ENCODE measurements around the gene AK5. TPM values are rescaled to one million over a fixed set of nuclear protein-coding genes. Genes with fewer than 3 reads are reported as not detected.

AK5 gene
- total RNA-seq, 2 experiments from 2014 or later = 7.0 to 9.1 TPM

DNA sequence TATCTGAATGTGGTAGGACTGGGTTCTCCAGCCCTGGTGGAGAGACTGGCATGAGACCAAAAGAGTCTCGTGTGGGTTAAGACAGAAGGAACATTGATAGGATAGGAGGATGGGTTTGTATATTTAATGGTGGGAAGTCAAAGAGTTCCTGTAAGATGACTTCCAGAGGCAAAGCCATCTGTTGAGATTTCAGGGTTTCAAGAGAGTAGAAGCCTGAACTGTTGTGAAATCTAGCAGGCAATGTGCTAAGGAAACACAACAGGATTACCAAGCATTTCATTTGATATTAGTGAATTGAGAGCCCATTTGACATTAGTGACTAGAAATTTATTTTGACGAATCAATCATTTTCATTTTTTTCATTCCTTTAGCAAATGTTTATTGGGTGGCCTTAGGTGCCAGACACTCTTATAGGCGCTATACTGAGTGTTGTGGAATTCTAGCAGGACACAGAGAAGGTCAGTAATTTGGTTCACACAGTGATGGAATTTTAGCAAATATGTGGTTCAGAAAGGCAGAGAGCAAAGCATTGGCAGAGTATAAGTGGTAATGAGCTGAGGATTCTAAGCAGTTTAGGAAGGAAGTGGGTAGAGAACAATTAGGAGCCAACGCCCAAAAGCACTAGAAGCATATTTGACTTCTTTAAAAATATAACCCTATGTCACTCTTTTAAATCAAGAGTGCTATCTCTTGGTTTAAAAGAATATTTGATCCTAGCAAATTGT is 149.3 kb downstream of the AK5 start:
- intact Hi-C loops (cut with micrococcal nuclease) = loop anchor here (1.0 to 10.0 kb wide), 9 partner anchors 7 to 1706 kb away; partner anchors contain the start of genes ACADM, AK5, DNAJB4 and IFI44L
- Mint-ChIP-seq H3K27ac (no peak overlapping the region), H3K4me1 (ENCODE audit: low read depth) (peaks cover 28% of the 10 kb centered on the region), H3K4me3 (no peak overlapping the region), H3K36me3 (ENCODE audit: low read depth) (peaks cover 7% of the 10 kb centered on the region), H3K27me3 (ENCODE audit: low read depth) (no peaks in the 10 kb centered on the region), H3K9me3 (peaks cover 10% of the 10 kb centered on the region)
- CTCF ChIA-PET = no interaction called here
- DNase-seq = no peak

DNA sequence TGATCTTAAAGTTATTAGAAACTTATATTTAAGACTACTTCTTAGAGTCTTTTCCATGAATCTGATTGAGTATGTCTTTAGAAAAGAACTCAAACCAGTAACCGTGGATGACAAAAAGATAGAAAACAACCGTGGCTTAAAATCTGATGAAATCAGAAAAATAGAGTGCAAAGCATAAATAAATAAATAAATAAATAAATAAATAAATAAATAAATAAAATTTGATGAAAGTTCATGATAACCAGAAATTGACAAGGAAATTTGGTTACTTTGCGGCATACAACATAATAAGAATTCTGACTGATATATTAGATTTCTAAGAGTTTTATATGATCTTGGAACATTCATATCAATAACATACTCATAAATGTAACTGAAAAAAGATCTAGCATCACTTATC is 152.1 kb downstream of the AK5 start:
- Mint-ChIP-seq H3K4me1 (ENCODE audit: low read depth) (peaks cover 36% of the 10 kb centered on the region), H3K27ac (no peak overlapping the region), H3K9me3 (peaks cover 3% of the 10 kb centered on the region), H3K4me3 (no peak overlapping the region), H3K36me3 (ENCODE audit: low read depth) (peaks cover under 1% of the 10 kb centered on the region), H3K27me3 (ENCODE audit: low read depth) (no peaks in the 10 kb centered on the region)
- intact Hi-C loops (cut with micrococcal nuclease) = loop anchor here (2.0 to 10.0 kb wide), 4 partner anchors 87 to 1709 kb away; partner anchors contain the start of genes ACADM, IFI44L and PIGK
- no peak for DNase-seq
- CTCF ChIA-PET = no interaction called here

DNA sequence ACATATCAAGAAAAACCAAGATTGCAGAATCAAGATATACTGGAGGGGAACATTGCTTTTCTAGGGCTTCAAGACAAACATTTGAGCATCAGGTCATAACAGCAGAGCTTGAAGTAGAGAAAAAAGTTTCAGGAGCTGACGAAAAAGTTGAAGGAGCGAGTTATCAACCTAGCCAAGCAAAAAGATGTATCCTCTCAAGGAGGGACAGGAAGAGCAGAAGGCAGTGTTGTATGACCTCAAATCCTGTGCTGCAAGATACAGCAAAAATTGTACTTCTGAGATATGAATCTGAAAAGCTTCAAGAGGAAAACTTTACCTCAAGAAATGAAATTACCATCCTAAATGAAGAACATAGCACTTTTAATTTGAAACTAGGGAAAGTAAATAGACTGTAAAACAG is 153.1 kb downstream of the AK5 start:
- Mint-ChIP-seq H3K4me3 (peak overlapping the region; percentile 71), H3K4me1 (ENCODE audit: low read depth) (peaks cover 36% of the 10 kb centered on the region), H3K36me3 (ENCODE audit: low read depth) (peaks cover 5% of the 10 kb centered on the region), H3K9me3 (peaks cover 11% of the 10 kb centered on the region), H3K27ac (peak overlapping the region; percentile 85), H3K27me3 (ENCODE audit: low read depth) (no peaks in the 10 kb centered on the region)
- CTCF ChIA-PET = no interaction called here
- no peak for DNase-seq
- intact Hi-C loops (cut with micrococcal nuclease) = loop anchor here (2.0 to 10.0 kb wide), 8 partner anchors 88 to 1710 kb away; partner anchors contain the start of genes ACADM, FUBP1, IFI44L and PIGK

DNA sequence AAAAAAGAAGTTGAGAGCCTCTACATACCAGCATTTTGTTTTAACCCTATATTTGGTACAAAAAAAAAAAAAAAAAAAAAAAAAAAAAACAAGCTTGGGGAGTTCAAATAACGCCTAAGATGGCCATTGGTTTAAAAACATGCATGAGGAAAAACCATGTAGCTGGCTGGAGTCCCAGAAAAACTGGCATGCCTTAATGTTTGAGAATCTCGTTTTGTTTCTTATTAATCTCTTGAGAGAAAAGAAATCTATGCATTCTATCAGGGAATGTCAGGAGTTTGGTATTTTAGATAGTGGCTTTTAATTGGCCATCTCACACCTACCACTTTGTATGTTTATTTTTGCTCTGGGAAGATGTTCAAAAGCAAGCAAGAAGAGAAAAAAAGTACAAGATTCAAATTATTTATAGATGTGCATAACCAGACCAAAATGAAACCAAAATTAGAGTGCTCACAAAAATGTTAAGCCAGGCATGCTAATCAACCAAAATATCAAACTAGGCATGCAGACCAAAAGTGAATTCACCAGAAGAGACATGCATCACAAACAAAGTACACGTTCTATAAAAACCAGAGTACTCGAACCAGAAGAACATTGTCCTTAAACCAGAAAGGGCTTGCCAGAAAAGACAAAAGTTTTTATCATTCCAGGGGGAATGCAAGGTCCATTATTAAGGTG is 156.6 kb downstream of the AK5 start:
- CTCF ChIA-PET = interaction anchor here (0.7 to 0.8 kb wide), 2 partner anchors 127 to 129 kb away, joined by 3 read pairs; no protein-coding TSS in a partner anchor
- peak overlapping the region; percentile 70 for H3K4me3 Mint-ChIP-seq
- intact Hi-C loops (cut with micrococcal nuclease) = loop anchor here (1.0 to 10.0 kb wide), 6 partner anchors 8 to 1714 kb away; partner anchors contain the start of genes ACADM, FUBP1 and USP33

DNA sequence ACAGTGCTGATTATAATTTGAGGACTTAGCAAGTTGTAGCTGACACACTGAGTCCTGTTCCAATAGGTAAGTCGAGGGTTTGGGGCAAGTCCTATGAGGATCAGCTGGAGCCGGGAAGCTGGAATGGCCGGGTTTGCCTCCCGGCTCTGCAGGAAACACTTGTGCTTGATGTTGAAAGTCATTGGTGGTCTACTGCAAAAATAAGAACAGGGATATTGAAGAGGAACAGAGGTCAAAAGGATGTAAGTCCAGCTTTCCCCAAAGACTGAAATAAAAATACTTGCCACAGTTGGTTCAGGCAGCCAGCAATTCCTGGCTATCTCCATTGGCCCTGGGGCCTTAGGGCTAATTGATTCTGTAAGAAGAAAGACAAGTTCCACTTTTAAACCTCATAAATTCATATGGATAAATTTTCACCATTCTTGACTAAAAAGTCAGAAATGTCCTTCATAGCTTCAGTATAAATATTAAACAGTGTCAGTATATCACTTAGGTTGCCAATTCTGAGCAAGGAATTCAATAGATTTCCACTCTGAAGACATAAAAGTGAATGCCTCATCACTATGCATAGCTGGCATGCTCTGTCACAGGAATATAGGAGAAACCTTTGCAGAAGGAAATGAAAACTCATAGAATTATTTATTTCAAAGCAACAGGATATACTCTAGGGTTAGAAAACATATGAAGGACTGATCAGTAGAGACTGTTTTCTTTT is 165.2 kb downstream of the AK5 start:
- Mint-ChIP-seq H3K27me3 (ENCODE audit: low read depth) (no peaks in the 10 kb centered on the region), H3K27ac (no peak overlapping the region), H3K4me1 (ENCODE audit: low read depth) (peaks cover 9% of the 10 kb centered on the region), H3K4me3 (no peak overlapping the region), H3K9me3 (peaks cover 1% of the 10 kb centered on the region), H3K36me3 (ENCODE audit: low read depth) (peaks cover 1% of the 10 kb centered on the region)
- CTCF ChIA-PET = interaction anchor here (0.6 kb wide), 1 partner anchor 16 kb away, joined by 4 read pairs; no protein-coding TSS in a partner anchor
- no peak for DNase-seq
- intact Hi-C loops (cut with micrococcal nuclease) = no loop called here

More for the DNA sequence above, 156.6 kb downstream of the AK5 start:
- Mint-ChIP-seq H3K27me3 (ENCODE audit: low read depth) (no peaks in the 10 kb centered on the region), H3K36me3 (ENCODE audit: low read depth) (peaks cover 7% of the 10 kb centered on the region), H3K9me3 (peaks cover 23% of the 10 kb centered on the region), H3K4me1 (ENCODE audit: low read depth) (peaks cover 28% of the 10 kb centered on the region), H3K27ac (peak overlapping the region; percentile 81)
- no peak for DNase-seq

- H3K27me3 Mint-ChIP-seq (ENCODE audit: low read depth) = no peaks in the 10 kb centered on the region
- no peak overlapping the region for H3K4me3 Mint-ChIP-seq
- DNase-seq = no peak
- no peak overlapping the region for H3K27ac Mint-ChIP-seq
- peaks cover 1% of the 10 kb centered on the region for H3K9me3 Mint-ChIP-seq
- H3K36me3 Mint-ChIP-seq (ENCODE audit: low read depth) = peaks cover 1% of the 10 kb centered on the region
- peaks cover 9% of the 10 kb centered on the region for H3K4me1 Mint-ChIP-seq (ENCODE audit: low read depth)
- CTCF ChIA-PET = interaction anchor here (0.6 kb wide), 1 partner anchor 16 kb away, joined by 4 read pairs; no protein-coding TSS in a partner anchor
- intact Hi-C loops (cut with micrococcal nuclease) = no loop called here
These were observed 165.8 kb downstream of the AK5 start for GRCh38 chr1:77447669-77448068.

DNA sequence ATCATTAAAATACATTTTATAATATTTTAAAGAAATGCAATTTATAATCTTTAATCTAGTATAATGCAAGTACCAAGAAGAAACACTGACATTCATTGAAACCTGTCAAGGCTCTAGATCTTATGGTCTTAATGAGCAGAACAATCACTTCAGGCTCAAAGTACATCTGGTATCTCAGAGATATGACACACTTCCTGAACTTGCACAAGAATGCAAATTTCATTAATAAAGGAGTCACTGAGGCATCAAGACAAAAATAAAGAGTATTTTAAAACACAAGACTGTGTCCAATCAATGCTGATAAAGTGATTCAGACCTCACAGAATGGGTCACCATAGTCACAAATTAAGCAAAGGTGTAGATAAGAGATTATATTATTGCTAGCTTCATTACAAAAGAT is 178.1 kb downstream of the AK5 start:
- H3K36me3 Mint-ChIP-seq (ENCODE audit: low read depth) = peaks cover 5% of the 10 kb centered on the region
- no peak overlapping the region for H3K27ac Mint-ChIP-seq
- H3K27me3 Mint-ChIP-seq (ENCODE audit: low read depth) = no peaks in the 10 kb centered on the region
- intact Hi-C loops (cut with micrococcal nuclease) = no loop called here
- no peaks in the 10 kb centered on the region for H3K9me3 Mint-ChIP-seq
- CTCF ChIA-PET = no interaction called here
- no peak overlapping the region for H3K4me3 Mint-ChIP-seq
- no peak for DNase-seq
- H3K4me1 Mint-ChIP-seq (ENCODE audit: low read depth) = peaks cover 7% of the 10 kb centered on the region

- Mint-ChIP-seq H3K4me3 (no peak overlapping the region), H3K36me3 (ENCODE audit: low read depth) (peaks cover 5% of the 10 kb centered on the region), H3K9me3 (no peaks in the 10 kb centered on the region), H3K4me1 (ENCODE audit: low read depth) (peaks cover 7% of the 10 kb centered on the region), H3K27ac (no peak overlapping the region), H3K27me3 (ENCODE audit: low read depth) (no peaks in the 10 kb centered on the region)
- DNase-seq = no peak
- CTCF ChIA-PET = interaction anchor here (0.7 kb wide), 1 partner anchor 55 kb away, joined by 3 read pairs; no protein-coding TSS in a partner anchor
- intact Hi-C loops (cut with micrococcal nuclease) = no loop called here
These were observed 179.9 kb downstream of the AK5 start for GRCh38 chr1:77461691-77462090.

- H3K9me3 Mint-ChIP-seq = no peaks in the 10 kb centered on the region
- peaks cover 7% of the 10 kb centered on the region for H3K4me1 Mint-ChIP-seq (ENCODE audit: low read depth)
- no peak for DNase-seq
- CTCF ChIA-PET = interaction anchor here (0.6 to 1.0 kb wide), 3 partner anchors 14 to 16 kb away, joined by 3 to 6 read pairs (median 4); no protein-coding TSS in a partner anchor
- peaks cover 5% of the 10 kb centered on the region for H3K36me3 Mint-ChIP-seq (ENCODE audit: low read depth)
- H3K4me3 Mint-ChIP-seq = no peak overlapping the region
- intact Hi-C loops (cut with micrococcal nuclease) = no loop called here
- no peaks in the 10 kb centered on the region for H3K27me3 Mint-ChIP-seq (ENCODE audit: low read depth)
- H3K27ac Mint-ChIP-seq = no peak overlapping the region
These were observed 181.4 kb downstream of the AK5 start for GRCh38 chr1:77463216-77463615.

GRCh38 chr1:77465139-77465538 is 183.3 kb downstream of the AK5 start:
- H3K4me3 Mint-ChIP-seq = no peak overlapping the region
- H3K27ac Mint-ChIP-seq = no peak overlapping the region
- no peaks in the 10 kb centered on the region for H3K9me3 Mint-ChIP-seq
- intact Hi-C loops (cut with micrococcal nuclease) = no loop called here
- H3K27me3 Mint-ChIP-seq (ENCODE audit: low read depth) = no peaks in the 10 kb centered on the region
- no peak for DNase-seq
- CTCF ChIA-PET = no interaction called here
- H3K36me3 Mint-ChIP-seq (ENCODE audit: low read depth) = no peaks in the 10 kb centered on the region
- H3K4me1 Mint-ChIP-seq (ENCODE audit: low read depth) = peaks cover 7% of the 10 kb centered on the region

GRCh38 chr1:77465922-77466321 is 184.1 kb downstream of the AK5 start:
- Mint-ChIP-seq H3K4me3 (no peak overlapping the region), H3K27me3 (ENCODE audit: low read depth) (no peaks in the 10 kb centered on the region), H3K36me3 (ENCODE audit: low read depth) (no peaks in the 10 kb centered on the region), H3K27ac (no peak overlapping the region), H3K9me3 (no peaks in the 10 kb centered on the region), H3K4me1 (ENCODE audit: low read depth) (peaks cover 5% of the 10 kb centered on the region)
- DNase-seq = no peak
- CTCF ChIA-PET = no interaction called here
- intact Hi-C loops (cut with micrococcal nuclease) = no loop called here

GRCh38 chr1:77467021-77467595 is 185.3 kb downstream of the AK5 start:
- intact Hi-C loops (cut with micrococcal nuclease) = no loop called here
- Mint-ChIP-seq H3K27ac (no peak overlapping the region), H3K4me1 (ENCODE audit: low read depth) (peaks cover 5% of the 10 kb centered on the region), H3K9me3 (no peaks in the 10 kb centered on the region), H3K27me3 (ENCODE audit: low read depth) (no peaks in the 10 kb centered on the region), H3K36me3 (ENCODE audit: low read depth) (peaks cover under 1% of the 10 kb centered on the region), H3K4me3 (no peak overlapping the region)
- CTCF ChIA-PET = interaction anchor here (0.6 kb wide), 1 partner anchor 33 kb away, joined by 3 read pairs; no protein-coding TSS in a partner anchor
- DNase-seq = no peak
